HepG2 (cell line): Measurements from ENCODE around the gene CYP26A1. TPM values are rescaled to one million over a fixed set of nuclear protein-coding genes. Genes with fewer than 3 reads are reported as not detected.
A peak's percentile ranks its signal among the peaks of the same experiment; 100 is the strongest.

Experiments
- ATAC-seq: fragments of 200-7000 bp; cut with Tn5 transposase; 3 replicates; pipeline ENCODE4 v1.9.1; 2020; ENCODE audit warnings: mild to moderate bottlenecking, moderate library complexity
- BruUV-seq: library from RNA; stranded (reverse); fragments of 400-500 nt; replicated peaks from 2 replicates; lab custom pipeline; 2021; lab: Mats Ljungman, UMichigan
- CTCF ChIA-PET: fragments of 300-600 bp; formaldehyde crosslinking; extraction: SDS; loops from one replicate; lab custom pipeline; 2021; ENCODE audit warnings: low total read pairs, inconsistent platforms, low intra/inter-chr PET ratio; lab: Yijun Ruan, JAX
- POLR2A ChIA-PET: fragments of 350-600 bp; sonication (Branson Sonifier 250); formaldehyde crosslinking; loops from one replicate; lab custom pipeline; 2020; ENCODE audit warnings: antibody characterized with exemption, inconsistent platforms; lab: Yijun Ruan, JAX
- DNase-seq: peaks from one replicate; pipeline ENCODE4 v3.0.0-alpha.2; 2015; ENCODE audit warnings: low spot score
- FAIRE-seq: peaks from 3 replicates; lab custom pipeline; 2011; peaks lifted over from hg19 to GRCh38; lab: Jason Lieb, UNC
- H2AFZ ChIP-seq: one replicate; pipeline ENCODE4 v1.6.1; 2011; ENCODE audit warnings: low read length, inconsistent platforms
- H3K27ac ChIP-seq: fragments of 300-600 bp; 3 replicates; pipeline ENCODE4 v1.8.0; 2011; ENCODE audit warnings: mixed run types, mild to moderate bottlenecking, mixed read lengths, low read length, inconsistent platforms; ENCODE audit not compliant: insufficient read depth; ENCODE audit errors: extremely low read length
- H3K27me3 ChIP-seq, 2 experiments: fragments of 200-600 bp in 1 of 2; 2 replicates in 1 of 2; 3 replicates in 1 of 2; pipeline versions ENCODE4 v1.6.0 to v1.8.0; 2011; ENCODE audit warnings: low read length in 2 of 2, mild to moderate bottlenecking in 2 of 2, moderate library complexity in 2 of 2, inconsistent platforms in 1 of 2; ENCODE audit not compliant: insufficient read depth in 2 of 2, control insufficient read depth in 1 of 2
- H3K36me3 ChIP-seq, 2 experiments: fragments of 200-600 bp in 1 of 2; replicated peaks in 1 of 2; 2 replicates in 1 of 2; 3 replicates in 1 of 2; pipeline versions ENCODE4 v1.5.1 to v1.8.0; 2011; ENCODE audit warnings: low read length in 2 of 2, inconsistent platforms in 1 of 2; ENCODE audit not compliant: insufficient read depth in 2 of 2, control insufficient read depth in 1 of 2
- H3K4me1 ChIP-seq: 2 replicates; pipeline ENCODE4 v1.5.1; 2012; ENCODE audit warnings: low read length, inconsistent platforms; ENCODE audit not compliant: insufficient read depth
- H3K4me2 ChIP-seq: 2 replicates; pipeline ENCODE4 v1.6.0; 2011; ENCODE audit warnings: low read depth, low read length, inconsistent platforms
- H3K4me3 ChIP-seq, 3 experiments: fragments of 200-600 bp in 1 of 3; sonication (generic), shearing (Covaris generic) in 1 of 3; replicated peaks in 1 of 3; 2 replicates each; pipeline ENCODE4 v1.5.1; 2011 to 2016; ENCODE audit warnings: low read length in 3 of 3, inconsistent platforms in 2 of 3, low read depth in 2 of 3, mild to moderate bottlenecking in 2 of 3, control low read depth in 1 of 3, mixed read lengths in 1 of 3; ENCODE audit not compliant: insufficient read depth in 1 of 3
- H3K79me2 ChIP-seq: one replicate; pipeline ENCODE4 v1.6.1; 2011; ENCODE audit warnings: low read length, inconsistent platforms; ENCODE audit not compliant: insufficient read depth
- H3K9ac ChIP-seq: 2 replicates; pipeline ENCODE4 v1.6.0; 2011; ENCODE audit warnings: mild to moderate bottlenecking, low read depth, low read length, inconsistent platforms; ENCODE audit not compliant: insufficient read depth
- H3K9me3 ChIP-seq: 2 replicates; pipeline ENCODE4 v1.5.1; 2012; ENCODE audit warnings: mild to moderate bottlenecking, low read length
- H4K20me1 ChIP-seq: 2 replicates; pipeline ENCODE4 v1.6.0; 2011; ENCODE audit warnings: inconsistent platforms, mild to moderate bottlenecking, low read length, moderate library complexity; ENCODE audit not compliant: insufficient read depth
- ATF5 ChIP-seq: sonication (generic); formaldehyde crosslinking; IDR thresholded peaks from 2 replicates; pipeline ENCODE4 v1.4.0; 2020; ENCODE audit warnings: mild to moderate bottlenecking, low read depth, missing genetic modification reagents
- FOXA3 ChIP-seq: IDR thresholded peaks from 2 replicates; pipeline ENCODE4 v1.6.1; 2016; ENCODE audit warnings: missing genetic modification reagents, missing compliant biosample characterization
- GZF1 ChIP-seq: sonication (generic); formaldehyde crosslinking; IDR thresholded peaks from 2 replicates; pipeline ENCODE4 v1.5.1; 2020; ENCODE audit warnings: mild to moderate bottlenecking, missing genetic modification reagents
- HNRNPUL1 ChIP-seq: fragments of 200-400 bp; formaldehyde crosslinking; IDR thresholded peaks from 2 replicates; pipeline ENCODE4 v1.6.1; 2017; ENCODE audit warnings: low read depth, mild to moderate bottlenecking, low read length, moderate library complexity
- KAT8 ChIP-seq: IDR thresholded peaks from 2 replicates; pipeline ENCODE4 v1.6.1; 2016; ENCODE audit warnings: missing genetic modification reagents, missing compliant biosample characterization
- PCBP1 ChIP-seq: fragments of 200-400 bp; formaldehyde crosslinking; IDR thresholded peaks from 2 replicates; pipeline ENCODE4 v1.6.1; 2017; ENCODE audit warnings: mild to moderate bottlenecking, low read depth, low read length, borderline replicate concordance
- SMARCC2 ChIP-seq: fragments of 450-650 bp; IDR thresholded peaks from 2 replicates; pipeline ENCODE4 v1.6.1; 2017; ENCODE audit warnings: antibody characterized with exemption, mild to moderate bottlenecking
- ZNF12 ChIP-seq: sonication (generic); formaldehyde crosslinking; IDR thresholded peaks from 2 replicates; pipeline ENCODE4 v1.5.0; 2020; ENCODE audit warnings: missing genetic modification reagents
- ZNF354B ChIP-seq: sonication (generic); formaldehyde crosslinking; IDR thresholded peaks from 2 replicates; pipeline ENCODE4 v1.8.0; 2022; ENCODE audit warnings: mild to moderate bottlenecking, missing genetic modification reagents
- ZNF362 ChIP-seq: sonication (generic); formaldehyde crosslinking; IDR thresholded peaks from 2 replicates; pipeline ENCODE4 v1.4.0; 2020; ENCODE audit warnings: missing genetic modification reagents, mild to moderate bottlenecking, borderline replicate concordance
- ZNF709 ChIP-seq: sonication (generic); formaldehyde crosslinking; IDR thresholded peaks from 2 replicates; pipeline ENCODE4 v1.5.0; 2020; ENCODE audit warnings: mild to moderate bottlenecking, missing genetic modification reagents
- ZNF710 ChIP-seq: sonication (generic); formaldehyde crosslinking; IDR thresholded peaks from 2 replicates; pipeline ENCODE4 v1.5.0; 2020; ENCODE audit warnings: mild to moderate bottlenecking, missing genetic modification reagents, borderline replicate concordance
- ZNF777 ChIP-seq: sonication (generic); formaldehyde crosslinking; IDR thresholded peaks from 2 replicates; pipeline ENCODE4 v1.4.0; 2020; ENCODE audit warnings: missing genetic modification reagents
- WGBS: methylation state at CpG from one replicate; pipeline ENCODE4 v1.1.6; 2017; ENCODE audit warnings: low lambda C conversion rate; 5-methylcytosine and 5-hydroxymethylcytosine counted together
- in situ Hi-C: cut with HindIII; loops from 2 replicates; pipeline ENCODE4 v1.10.0; 2017; ENCODE audit warnings: low pct_unique_long_range_greater_than_20kb; ENCODE audit not compliant: extremely low pct_ligation_motif_present
- intact Hi-C: fragments of 100-400 bp; cut with micrococcal nuclease; formaldehyde crosslinking; loops from one replicate; pipeline ENCODE4 v1.10.0; 2022; ENCODE audit not compliant: unreplicated experiment
- polyA plus RNA-seq, 8 experiments: library from polyadenylated mRNA; depleted of rRNA in 3 of 8; stranded (reverse) in 7 of 8; unstranded in 1 of 8; fragments of >200 nt; fragmentation: Illumina TruSeq in 4 of 8; extraction: Trizol in 4 of 8; gene quantifications; 2 replicates each; pipeline versions ENCODE4 v1.2.1 to v1.2.3, GENCODE V29; 2011 to 2016; ENCODE audit warnings: low read depth in 4 of 8, missing spikeins in 1 of 8, mixed read lengths in 1 of 8; ENCODE audit not compliant: insufficient read depth in 1 of 8
- total RNA-seq, 5 experiments: library from RNA; depleted of rRNA; stranded (reverse); fragments of >200 nt; fragmentation: Illumina TruSeq; extraction: Trizol; gene quantifications; 2 replicates each; pipeline ENCODE4 v1.2.3, GENCODE V29; 2016; ENCODE audit warnings: low read depth in 1 of 5

The CYP26A1 gene
- total and polyA plus RNA-seq, 2 of the 13 experiments (the other 11 are each of a cell fraction or from before 2014, with no cell fraction given) = 0.15 TPM; not detected in 1

- no peak for TF ChIP-seq ZNF362 (CRISPR knock-in tag)
- no peak for TF ChIP-seq ZNF709
- no peak for TF ChIP-seq HNRNPUL1
- no peak for TF ChIP-seq GZF1
- TF ChIP-seq, all 625 proteins: peak for 0
Measured at GRCh38 chr10:93064874-93065660, 8.6 kb upstream of the CYP26A1 start (continued).

GRCh38 chr10:93065675-93066543, 7.8 kb upstream of the CYP26A1 start:
- POLR2A ChIA-PET = no interaction called here
- TF ChIP-seq KAT8 (CRISPR knock-in tag) (no peak), FOXA3 (no peak), ZNF354B (CRISPR knock-in tag) (no peak), SMARCC2 (no peak), ZNF12 (no peak), ZNF777 (peak; percentile 83), ATF5 (no peak), ZNF710 (CRISPR knock-in tag) (no peak), PCBP1 (no peak)

More at GRCh38 chr10:93065675-93066543, 7.8 kb upstream of the CYP26A1 start:
- Histone ChIP-seq H3K9ac (no peak overlapping the region), H3K9me3 (no peaks in the 10 kb centered on the region), H4K20me1 (no peaks in the 10 kb centered on the region), H3K4me1 (peaks cover 6% of the 10 kb centered on the region), H3K27me3 (peaks cover 1 to 19% of the 10 kb centered on the region in 2 experiments; a peak in 4 of 5 replicates), H3K4me2 (peak overlapping the region; percentile 60), H2AFZ (no peak overlapping the region), H3K36me3 (no peaks in the 10 kb centered on the region), H3K4me3 (peak overlapping the region; percentile 16 to 52 (median 16); a peak in 3 of 6 replicates), H3K27ac (no peak overlapping the region), H3K79me2 (no peaks in the 10 kb centered on the region)
- BruUV-seq = no TSS peak
- 53% methylated on average over 25 of the region's 81 CpGs for WGBS
- ATAC-seq (peak; percentile 50), DNase-seq (no peak), FAIRE-seq (no peak)
- intact Hi-C loops = no loop called here
- in situ Hi-C loops = no loop called here
- CTCF ChIA-PET = no interaction called here
